Activated CD4-positive, CD25-positive, alpha-beta regulatory T cell treated with anti-CD3 and anti-CD28 coated beads, Interleukin-2, amount 50 U/mL, for 16 hours (primary cell): Measurements from ENCODE around the gene BRIP1.
"Not testable (repeated sequence)": the region's sequence is repeated elsewhere in the genome, so short reads cannot be mapped to it uniquely, and the experiment has no call there.

Source experiments
- DNase-seq: peaks from one replicate; pipeline ENCODE4 v3.0.0-alpha.2; 2020; ENCODE audit warnings: low read depth, low spot score

The BRIP1 gene

DNA sequence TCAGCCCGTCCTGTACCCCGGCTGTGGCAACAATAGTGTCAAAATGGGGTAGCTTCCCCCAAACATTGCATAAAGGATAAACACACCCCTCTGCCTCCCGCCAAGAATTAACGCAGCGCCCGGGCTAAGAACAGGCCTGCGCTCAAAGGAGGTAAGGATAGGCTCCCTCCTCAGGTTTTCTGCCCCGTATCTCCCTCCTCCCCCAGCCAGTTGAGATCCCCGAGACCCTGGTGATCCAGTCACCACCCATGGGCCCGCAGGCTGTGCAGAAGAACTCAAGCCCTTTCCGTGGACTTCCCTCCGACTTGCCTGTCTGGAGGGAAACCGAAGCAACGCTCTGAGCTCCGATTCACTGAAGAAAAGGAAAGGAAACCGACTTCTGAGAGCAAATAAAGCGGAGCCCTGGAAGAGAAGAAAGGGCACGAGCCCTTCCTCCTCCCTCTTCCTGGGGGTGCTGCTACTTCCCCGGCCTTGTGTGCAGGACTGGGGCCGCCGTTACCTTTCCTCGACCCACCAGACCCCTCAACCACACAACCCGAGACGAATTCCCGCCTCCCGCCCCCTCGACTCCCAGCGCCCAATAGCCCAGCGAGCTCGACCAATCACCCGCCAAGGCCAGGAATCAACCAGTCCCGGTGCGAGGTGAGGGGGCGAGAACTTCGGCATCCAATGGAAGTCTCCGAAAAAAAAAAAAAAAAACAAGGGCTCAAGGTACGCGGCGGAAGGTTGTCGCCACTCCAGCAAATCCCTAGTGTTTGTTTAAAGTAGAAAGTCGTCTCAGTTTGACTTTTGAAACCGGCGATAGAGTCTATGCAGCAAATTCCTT, at the start of gene BRIP1:
TSS of gene BRIP1 (minus strand) at position 554 of the 826 bp plus-strand sequence. CDS start 1,989 bp downstream, outside the sequence.
- DNase-seq: peak; percentile 82

DNA sequence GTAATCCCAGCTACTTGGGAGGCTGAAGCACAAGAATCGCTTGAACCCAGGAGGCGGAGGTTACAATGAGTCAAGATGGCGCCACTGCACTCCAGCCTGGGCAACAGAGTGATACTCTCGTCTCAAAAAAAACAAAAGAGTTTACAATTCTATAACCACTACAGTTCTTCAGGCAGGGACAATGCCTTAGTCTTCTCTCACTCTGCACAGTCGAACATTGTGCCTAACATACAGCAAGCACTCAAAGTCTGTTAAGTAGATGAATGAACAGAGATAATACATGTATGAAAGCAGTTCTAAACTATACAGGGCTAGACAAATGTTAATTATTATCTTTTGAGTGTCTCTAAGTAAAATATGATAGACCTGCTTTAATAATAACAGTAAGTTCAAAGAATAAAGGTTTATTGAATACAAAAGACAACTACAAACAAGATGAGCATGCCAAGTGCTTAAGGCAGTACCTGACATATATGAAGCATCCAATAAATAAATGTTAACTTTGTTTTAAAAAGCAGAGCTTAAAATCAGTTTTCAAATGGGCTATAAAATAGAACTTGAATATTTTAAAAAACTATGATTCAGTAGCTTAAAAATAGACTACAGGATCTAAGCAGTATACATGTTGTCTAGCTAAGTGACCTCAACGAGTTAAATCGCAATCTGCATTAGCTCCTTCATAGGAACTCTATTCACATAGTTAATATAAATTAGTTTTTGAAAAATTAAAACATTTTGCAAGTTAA, 45.1 kb upstream of the BRIP1 start:
- DNase-seq: no peak

DNA sequence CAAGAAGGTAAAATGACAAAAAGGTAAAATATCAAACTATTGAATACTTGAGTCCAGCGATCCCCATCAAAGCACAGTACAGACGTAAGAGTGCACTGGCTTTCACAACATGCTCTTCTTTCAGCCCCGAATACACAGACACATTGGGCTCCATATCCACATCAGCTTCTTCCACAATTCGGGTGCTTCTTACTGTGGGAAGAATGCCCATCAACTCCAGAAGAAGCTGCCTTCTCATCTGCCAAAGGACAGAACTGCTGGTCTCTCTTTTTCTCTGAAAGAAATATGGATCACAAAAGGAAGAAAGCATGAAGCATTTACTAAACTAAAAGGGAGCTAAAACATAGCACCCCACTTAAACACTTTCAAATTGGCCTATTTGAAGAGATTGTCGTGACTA, 44.0 kb upstream of the BRIP1 start:
- no peak for DNase-seq

DNA sequence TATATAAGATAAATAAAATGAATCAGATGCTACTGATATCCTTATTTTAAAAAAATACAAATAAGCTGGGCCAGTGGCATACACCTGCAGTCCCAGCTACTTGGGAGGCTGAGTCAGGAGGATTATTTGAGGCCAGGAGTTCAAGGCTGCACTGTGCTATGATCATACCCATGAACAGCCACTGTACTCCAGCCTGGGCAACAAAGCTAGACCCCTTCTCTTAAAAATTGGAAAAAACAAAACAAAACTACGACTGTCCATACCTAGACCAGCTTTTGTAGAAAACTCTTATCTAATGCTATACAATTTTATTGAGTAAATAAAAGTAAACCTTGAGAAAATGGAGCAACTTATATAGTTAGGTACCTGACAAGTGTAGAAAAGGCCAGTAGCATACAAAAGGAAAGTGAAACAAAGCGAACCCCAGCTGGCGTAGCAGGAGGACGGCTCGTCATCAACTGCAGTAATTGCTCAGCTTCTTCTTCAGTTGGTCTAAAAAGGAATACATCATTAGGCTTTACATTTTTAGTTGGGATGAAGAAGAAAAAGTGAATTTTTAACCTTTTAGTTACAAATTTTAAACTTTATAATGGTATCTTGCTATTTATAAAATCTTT, 40.9 kb upstream of the BRIP1 start:
- DNase-seq: no peak

DNA sequence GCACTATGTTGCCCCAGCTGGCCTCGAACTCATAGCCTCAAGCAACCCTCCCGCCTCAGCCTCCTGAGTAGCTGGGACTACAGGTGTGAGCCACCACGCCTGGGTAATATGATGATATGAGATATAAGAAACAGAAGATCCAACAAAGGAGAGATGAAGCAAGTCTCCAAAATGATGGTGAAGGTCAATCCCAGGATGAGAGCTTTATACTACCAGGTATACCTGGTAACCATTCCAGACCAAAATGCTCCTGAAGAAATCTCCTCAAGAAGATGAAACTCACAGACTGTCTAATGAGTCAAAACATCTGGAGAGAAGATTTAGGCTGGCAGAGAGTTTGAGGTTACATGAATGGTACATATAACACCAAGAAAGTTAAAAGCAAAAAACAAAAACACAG, 39.9 kb upstream of the BRIP1 start:
- DNase-seq: no peak

- no peak for DNase-seq
These were observed 34.3 kb upstream of the BRIP1 start for GRCh38 chr17:61897548-61898180.

DNA sequence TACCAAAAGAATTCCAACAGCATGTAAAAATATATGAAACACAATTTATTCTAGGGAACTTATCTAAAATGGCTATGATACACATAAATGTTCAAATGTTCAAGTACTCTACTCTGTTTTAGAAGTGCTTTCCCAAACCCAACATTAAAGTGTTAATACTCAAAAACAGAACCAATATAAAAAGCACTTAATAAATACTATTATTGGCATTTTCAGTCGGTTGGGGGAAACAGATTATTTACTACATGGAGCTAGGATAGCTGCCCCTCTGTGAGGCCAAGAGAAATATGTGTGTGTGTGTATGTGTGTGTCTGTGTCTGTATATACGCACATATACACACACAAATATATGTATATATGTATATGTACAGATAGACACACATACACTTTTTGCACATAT, 32.1 kb upstream of the BRIP1 start:
- no peak for DNase-seq

DNA sequence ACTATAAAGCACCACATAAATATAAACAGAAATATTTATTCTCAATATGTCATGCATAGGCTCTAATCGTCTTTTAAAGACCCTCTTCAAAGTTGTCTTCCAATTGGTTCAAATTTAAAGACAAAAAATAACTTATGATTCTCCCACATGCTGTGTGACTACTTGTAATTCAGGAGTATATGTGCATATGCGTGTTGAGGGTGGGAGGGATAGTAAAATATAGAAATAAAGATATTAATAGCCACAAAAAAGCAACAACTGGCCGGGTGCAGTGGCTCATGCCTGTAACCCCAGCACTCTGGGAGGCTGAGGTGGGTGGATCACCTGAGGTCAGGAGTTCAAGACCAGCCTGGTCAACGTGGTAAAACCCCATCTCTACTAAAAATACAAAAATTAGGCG, 31.0 kb upstream of the BRIP1 start:
- not testable (repeated sequence) for DNase-seq

DNA sequence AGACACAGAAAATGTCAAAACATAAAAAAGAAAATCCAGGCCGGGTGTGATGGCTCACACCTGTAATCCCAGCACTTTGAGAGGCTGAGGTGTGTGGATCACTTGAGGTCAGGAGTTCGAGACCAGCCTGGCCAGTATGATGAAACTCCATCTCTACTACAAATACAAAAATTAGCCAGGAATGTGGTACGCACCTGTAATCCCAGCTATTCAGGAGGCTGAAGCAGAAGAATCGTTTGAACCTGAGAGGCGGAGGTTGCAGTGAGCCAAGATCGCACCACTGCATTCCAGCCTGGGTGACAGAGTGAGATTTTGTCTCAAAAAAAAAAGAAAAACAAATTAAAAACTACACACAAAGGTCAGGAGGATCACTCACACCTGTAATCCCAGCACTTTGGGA, 24.4 kb upstream of the BRIP1 start:
- not testable (repeated sequence) for DNase-seq

DNA sequence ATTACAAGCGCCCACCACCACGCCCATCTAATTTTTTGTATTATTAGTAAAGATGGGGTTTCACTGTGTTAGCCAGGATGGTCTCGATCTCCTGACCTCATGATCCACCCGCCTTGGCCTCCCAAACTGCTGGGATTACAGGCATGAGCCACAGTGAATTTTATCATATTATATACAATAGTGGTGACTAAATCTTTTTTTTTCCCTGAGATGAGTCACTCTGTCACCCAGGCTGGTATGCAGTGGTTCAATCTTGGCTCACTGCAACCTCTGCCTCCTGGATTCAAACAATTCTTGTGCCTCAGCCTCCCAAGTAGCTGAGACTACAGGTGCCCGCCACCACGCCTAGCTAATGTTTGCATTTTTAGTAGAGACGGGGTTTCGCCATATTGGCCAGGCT, 22.5 kb upstream of the BRIP1 start:
- DNase-seq: not testable (repeated sequence)

DNA sequence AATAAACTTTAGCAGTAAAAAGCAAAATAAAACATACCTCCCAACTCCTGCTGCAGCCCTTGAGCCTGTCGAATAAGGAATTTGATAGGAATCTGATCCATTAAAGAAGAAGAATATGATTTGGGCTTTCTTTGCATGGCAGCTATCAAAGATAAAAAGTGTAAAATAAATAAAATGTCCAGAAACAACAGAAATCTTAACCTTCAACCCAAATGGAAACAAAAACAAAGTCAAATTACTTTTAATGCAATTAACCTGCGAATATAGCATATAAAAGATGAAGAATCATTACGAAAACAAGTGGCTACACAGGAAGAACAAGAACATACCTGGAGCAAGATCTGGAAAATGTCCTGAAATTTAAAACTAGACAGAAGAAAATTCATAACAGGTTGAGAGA, 21.5 kb upstream of the BRIP1 start:
- no peak for DNase-seq

GRCh38 chr17:61880589-61881102, 17.3 kb upstream of the BRIP1 start:
- no peak for DNase-seq

DNA sequence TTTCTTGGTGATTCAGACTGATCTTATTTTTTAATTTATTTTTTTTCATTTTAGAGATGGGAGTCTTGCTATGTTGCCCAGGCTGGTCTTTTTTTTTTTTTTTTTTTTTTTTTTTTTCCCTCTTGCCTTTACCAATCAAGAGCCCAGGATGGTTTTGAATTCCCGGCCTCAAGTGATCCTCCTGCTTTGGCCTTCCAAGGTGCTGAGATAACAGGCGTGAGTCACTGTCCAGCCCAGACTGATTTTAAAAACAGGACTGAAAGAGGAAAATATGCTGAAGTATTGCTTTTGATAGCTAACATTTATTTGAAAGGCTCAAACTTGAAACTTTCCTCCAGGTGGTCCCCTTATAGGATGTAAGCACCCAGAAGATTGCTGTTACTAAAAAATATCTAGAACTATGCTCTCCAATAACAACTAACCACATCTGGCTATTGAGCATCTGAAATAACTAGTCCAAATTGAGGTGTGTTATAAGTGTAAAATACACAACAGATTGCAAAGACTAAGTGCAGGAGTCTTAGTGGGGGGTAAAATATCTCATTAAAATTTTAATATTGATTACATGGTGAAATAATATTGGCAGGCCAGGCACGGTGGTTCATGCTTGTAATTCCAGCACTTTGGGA, 15.8 kb upstream of the BRIP1 start:
- no peak for DNase-seq

DNA sequence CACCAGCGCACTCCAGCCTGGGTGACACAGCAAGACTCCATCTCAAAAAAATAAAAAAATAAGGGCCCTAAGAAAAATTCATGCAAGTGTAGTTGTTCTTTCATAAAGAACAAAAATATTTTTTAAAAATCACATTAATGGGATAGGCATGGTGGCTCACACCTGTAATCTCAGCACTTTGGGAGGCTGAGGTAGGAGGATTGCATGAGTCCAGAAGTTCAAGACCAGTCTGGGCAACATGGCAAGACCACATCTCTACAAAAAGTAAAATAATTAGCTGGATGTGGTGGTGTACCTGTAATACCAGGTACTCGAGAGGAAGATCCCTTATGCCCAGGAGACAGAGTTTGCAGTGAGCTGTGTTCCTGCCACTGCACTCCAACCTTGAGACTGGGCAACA, 15.2 kb upstream of the BRIP1 start:
- DNase-seq: no peak

GRCh38 chr17:61877837-61878236, 14.5 kb upstream of the BRIP1 start:
- DNase-seq: no peak

DNA sequence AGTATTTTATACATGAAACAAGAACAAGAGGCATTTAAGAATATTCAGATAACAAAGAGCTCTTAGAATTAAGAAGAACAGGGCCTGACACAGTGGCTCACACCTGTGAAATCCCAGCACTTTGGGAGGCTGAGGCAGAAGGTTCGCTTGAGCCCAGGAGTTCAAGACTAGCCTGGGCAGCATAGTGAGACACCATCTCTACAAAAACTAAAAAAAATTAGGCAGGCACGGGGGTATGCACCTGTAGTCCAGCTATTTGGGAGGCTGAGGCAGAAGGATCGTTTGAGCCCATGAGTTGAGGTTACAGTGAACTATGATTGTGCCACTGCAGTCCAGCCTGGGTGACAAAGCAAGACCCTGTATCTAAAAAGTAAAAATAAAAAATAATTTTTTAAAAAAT, 12.5 kb upstream of the BRIP1 start:
- DNase-seq: no peak

GRCh38 chr17:61875285-61875684, 12.0 kb upstream of the BRIP1 start:
- DNase-seq: no peak

DNA sequence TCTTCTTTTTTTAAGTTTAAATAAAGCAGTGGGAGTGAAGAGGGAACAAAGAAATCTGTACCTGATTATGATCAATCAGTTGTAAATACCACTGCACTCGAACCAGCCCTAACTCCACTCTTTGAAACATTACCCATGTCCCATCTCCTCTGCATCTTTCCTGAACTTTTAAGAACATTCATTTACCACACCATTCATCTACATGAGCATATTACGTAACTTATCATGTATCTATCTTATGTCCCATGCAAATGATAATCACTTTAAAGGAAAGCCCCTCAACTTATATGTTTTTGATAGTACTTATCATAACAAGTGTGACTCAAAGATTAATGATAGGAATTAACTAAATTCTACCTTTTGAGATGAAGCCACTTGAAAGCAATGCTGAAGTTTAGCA, 10.7 kb upstream of the BRIP1 start:
- DNase-seq: no peak

DNA sequence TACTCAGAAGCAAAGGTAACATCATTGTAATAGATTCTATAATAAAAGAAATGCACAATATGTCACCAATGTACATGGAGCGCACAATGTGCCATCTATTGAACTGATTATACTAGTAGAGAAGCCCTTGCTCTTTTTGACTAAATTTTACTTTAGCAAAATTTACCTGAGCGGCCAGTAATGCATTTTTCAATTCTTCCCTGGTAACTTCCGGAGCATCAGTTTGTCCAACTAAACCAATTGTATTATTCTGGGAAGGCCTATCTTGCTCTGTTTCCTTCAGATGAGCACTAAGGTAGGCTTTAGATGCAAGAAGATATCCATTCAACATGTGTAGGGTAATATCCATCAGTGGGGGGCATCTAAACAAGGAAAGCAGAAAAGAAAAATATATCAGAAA, 8.8 kb upstream of the BRIP1 start:
- no peak for DNase-seq

- DNase-seq: no peak
These were observed 5.8 kb upstream of the BRIP1 start for GRCh38 chr17:61869138-61869537.

DNA sequence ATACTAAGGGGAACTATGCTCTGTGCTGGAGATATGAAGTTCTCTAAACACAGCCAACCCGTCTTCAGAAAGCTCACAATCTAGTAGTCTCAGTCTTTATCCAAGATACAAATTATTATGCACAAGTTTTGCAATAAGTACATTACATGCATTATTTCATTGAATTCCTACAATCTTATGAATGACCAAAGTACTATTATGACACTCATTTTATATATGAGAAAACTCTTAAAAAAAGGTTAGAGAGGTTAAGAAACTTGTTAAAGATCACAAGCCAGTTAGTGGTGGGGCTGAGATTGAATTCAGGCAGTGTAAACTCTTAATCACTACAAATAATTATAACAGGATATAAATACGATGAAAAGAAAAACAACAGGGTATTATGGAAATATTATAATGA, 4.7 kb upstream of the BRIP1 start:
- no peak for DNase-seq
